HG03342 (cell line): ENCODE measurements around the gene PUS3.
"Not testable (repeated sequence)": the region's sequence is repeated elsewhere in the genome, so short reads cannot be mapped to it uniquely, and the experiment has no call there.

Experiments used
- ATAC-seq: cut with Tn5 transposase; IDR thresholded peaks from one replicate; pipeline ENCODE4 v1.9.1; 2021; ENCODE audit warnings: mild to moderate bottlenecking, moderate library complexity; ENCODE audit not compliant: unreplicated experiment

Gene PUS3

DNA sequence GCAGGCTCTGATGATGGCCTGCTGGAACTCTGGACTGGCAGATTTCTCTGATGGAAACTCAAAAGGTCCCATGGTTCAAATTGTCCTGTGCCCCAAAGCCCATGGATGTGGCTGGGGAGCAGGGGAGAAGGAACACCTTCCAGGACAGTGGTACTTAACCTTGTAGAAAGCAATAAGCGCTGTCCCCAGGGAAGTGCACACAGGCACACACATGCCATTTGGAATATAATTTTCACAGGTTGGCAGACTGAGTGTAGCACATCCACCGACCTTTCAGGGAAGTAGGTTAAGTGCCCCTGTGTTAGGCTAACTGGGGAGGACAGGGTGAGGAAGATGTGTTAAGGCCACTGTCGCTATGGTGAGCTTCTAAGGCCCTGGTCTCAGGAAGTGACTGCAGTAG lies 19.1 kb upstream of the PUS3 start:
- ATAC-seq: no peak

GRCh38 chr11:125921042-125921441 lies 18.0 kb upstream of the PUS3 start:
- ATAC-seq: no peak

- ATAC-seq: no peak
Measured at GRCh38 chr11:125918140-125918840, 15.3 kb upstream of the PUS3 start.

- ATAC-seq: no peak
Measured at GRCh38 chr11:125916683-125917347, 13.8 kb upstream of the PUS3 start.

DNA sequence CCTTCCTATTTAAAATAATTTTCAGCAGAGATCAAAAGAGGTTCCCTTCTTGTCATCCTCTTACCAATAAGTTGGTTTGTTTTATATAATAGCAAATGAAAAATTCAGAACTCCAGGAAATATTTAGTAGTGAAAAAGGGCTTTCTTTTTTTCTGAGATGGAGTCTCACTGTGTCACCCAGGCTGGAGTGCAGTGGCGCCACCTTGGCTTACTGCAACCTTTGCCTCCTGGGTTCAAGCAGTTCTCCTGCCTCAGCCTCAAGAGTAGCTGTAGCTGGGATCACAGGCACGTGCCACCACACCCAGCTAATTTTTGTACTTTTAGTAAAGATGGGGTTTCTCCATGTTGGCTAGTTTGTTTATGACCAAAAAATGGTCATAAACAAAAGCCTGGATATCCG lies 11.6 kb upstream of the PUS3 start:
- ATAC-seq: not testable (repeated sequence)

DNA sequence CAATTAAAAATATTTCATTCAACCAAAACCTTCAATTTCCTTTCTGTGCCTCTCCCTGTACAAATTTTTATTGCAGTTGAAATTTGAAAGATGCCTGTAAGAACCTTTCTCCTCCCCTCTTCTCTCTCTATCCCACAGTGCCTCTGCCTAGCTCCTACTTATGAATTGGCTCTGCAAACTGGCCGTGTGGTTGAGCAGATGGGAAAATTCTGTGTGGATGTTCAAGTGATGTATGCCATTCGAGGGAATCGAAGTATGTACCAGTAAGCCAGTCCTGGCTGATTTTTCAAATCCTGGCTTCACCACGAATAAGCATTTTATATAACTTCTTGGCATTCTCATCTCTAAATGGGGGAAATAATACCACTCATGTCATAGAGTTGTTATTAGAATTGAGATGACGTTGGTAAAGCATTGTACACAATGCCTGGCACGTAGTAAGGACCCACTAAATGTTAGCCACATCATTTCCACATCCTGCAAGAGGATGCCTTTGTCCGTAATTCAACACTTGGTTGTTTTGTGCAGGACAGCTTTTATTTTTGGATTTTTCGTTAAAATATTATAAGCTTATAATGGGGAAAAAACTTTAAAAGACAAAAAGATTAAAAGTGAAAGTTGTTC lies 7.3 kb upstream of the PUS3 start:
- no peak for ATAC-seq

DNA sequence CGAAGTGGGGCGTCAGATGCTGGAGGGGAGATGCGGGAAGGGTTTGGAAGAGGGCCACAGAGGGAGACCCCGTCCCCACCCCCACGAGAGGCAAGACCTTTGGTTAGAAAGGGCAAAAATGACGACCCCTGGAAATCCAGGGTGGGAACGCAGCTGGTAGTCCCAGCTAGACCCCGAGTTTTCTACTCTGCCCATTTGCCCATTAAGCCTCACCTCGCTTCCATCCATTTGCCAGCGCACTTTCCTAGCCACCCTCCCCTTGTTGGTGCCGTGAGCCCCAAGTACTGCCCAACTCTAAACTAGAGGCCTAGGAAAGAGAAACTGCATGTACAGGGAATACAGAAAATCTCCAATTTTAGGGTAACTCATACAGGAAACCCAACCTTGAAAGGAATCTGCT lies 1.7 kb upstream of the PUS3 start:
- no peak for ATAC-seq

DNA sequence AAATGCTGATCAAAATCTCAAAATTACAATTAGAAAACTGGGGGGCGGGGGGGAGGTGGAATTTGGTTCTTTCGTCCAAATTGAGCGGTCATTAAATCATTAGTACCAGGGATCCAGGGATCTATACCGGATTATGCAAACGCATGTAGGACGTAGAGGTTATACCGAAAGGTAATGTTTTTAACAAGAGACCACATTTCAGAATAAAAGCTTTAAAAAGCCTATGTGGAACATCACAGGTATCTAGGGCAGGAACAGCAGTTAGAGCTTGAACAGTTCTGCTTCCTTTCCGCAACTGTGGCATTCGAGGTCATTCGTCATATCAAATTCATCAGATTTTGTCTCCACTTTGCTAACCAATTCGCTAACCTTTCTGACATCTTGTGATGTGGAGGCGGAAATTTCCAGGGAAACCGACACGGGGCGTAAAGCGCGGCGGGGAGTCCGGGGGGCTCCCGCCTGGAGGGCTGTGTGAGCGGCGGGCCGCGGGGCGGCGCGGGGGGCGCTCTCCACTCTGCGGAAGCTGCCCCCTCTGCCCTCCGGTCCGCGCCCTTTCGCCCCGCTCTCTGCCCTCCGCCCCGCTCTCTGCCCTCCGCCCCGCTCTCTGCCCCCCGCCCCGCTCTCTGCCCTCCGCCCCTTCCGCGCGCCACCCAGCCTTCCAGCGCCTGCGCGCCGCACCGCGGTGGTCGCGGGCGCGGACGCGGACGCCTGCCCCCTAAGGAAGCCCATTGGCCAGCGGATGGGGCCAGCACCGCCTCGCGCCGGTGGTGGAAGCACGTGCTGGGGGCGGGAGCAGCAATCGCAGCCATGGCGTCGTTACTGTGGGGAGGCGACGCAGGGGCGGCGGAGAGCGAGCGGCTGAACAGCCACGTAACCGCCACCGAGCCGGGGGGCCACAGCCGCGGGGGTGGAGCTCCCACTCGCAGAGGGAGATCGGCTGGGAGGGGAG lies 979 bp upstream of the PUS3 start, which contains the start of gene DDX25:
Gene DDX25 (plus strand): TSS at position 798 of the 949 bp plus-strand sequence. CDS start 10 bp downstream, at position 808.
- no peak for ATAC-seq

DNA sequence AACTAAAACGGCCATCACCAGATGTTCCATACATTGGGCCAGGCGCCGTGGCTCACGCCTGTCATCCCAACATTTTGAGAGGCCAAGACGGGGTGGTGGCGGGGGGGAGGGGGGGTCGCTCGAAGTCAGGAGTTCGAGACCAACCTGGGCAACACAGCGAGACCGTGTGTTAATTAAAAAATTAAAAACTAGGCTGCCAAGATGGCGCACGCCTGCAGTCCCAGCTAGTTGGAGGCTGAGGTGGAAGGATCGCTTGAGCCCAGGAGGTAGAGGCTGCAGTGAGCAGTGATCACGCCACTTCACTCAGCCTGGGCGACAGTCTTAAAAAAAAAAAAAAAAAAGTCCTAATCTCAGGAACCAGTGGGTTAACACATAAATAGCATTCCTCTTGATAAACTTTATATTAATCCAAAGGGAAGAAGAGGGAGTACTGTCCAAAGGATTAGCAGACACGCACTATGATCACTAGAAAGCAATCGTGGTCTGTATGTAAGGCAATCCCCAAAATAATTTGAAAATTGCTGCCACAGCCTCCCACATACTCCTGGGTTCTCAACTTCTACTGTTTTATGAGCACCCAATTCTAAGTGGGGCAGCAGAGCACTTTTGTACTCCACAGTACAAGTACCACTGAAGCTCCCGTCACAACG lies 604 bp downstream of the PUS3 start:
- ATAC-seq: no peak

GRCh38 chr11:125901872-125902271 lies 1.1 kb downstream of the PUS3 start:
- no peak for ATAC-seq

DNA sequence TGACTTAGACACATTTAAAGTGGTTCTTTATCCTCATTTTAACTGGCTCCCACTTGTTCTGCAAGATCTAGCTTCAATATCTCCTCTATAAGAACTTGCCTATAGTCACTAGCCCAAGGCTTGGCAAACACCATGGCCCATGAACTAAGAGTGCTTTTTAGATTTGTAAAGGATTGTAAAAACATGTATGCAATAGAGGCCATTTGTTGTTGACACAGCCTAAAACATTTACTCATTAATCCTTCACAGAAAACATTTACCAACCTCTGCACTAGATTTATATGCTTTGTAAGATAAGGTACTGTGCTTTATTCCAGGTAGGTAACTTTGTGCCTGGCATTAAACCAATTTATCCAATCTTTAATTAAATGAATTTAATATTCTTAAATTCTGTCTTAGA lies 10.0 kb downstream of the PUS3 start:
- ATAC-seq: no peak

DNA sequence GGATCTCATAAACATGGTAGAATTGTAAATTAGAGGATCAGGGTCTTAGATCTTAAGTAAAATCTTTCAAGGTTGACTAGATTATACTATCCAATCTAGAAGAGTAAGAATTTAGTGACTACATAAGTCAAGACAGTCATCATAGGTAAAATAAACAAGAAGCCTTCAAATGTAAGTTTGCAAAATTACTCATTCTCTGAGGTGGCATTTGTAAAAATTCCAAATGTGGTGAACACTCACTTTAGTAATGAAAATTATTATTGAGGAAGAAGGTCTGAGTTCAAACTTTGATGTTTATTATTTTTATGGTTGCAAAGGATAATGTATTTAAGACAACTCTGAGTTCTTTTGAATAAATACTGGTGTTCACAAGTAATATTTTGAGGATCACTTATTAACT lies 10.9 kb downstream of the PUS3 start:
- ATAC-seq: no peak

DNA sequence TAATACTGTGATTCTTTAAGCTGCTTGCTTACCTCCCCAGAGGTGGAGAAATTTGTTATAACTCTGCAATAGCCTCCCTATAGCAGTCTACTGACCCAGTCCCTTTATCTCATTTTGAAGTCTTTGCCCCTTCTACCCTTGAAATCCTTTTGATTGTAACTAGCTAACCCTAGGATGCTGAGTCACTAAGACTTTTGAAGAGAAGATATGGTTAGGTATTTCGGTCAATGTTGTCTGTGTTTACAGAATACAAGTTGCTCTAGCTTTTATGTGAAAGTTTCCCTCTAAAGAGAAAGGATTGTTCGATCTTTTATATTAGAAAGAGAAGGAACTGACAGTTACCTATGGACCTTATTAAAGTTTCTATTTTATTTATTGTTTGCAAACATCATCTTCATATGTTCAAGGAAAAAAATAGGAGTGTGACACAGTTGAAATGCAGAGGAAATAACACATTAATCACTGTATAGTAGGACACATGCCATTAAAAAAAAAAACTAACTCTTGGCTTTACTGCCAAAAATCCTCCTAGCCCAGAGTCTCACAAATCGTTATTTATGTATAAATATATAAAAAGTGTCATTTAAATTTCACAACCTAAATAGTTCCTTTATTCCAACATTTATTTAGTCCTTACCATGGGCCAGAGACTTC lies 12.4 kb downstream of the PUS3 start:
- ATAC-seq: no peak

- peak; percentile 88 for ATAC-seq
Measured at GRCh38 chr11:125887373-125888324, 15.4 kb downstream of the PUS3 start, which contains the start of gene HYLS1. HYLS1 (plus strand) TSS chr11:125887668; CDS start chr11:125899369, 11,701 bp downstream.

- peak; percentile 27 for ATAC-seq
Measured at GRCh38 chr11:125886997-125887372, 16.0 kb downstream of the PUS3 start.

- no peak for ATAC-seq
Measured at GRCh38 chr11:125883375-125883774, 19.6 kb downstream of the PUS3 start.

DNA sequence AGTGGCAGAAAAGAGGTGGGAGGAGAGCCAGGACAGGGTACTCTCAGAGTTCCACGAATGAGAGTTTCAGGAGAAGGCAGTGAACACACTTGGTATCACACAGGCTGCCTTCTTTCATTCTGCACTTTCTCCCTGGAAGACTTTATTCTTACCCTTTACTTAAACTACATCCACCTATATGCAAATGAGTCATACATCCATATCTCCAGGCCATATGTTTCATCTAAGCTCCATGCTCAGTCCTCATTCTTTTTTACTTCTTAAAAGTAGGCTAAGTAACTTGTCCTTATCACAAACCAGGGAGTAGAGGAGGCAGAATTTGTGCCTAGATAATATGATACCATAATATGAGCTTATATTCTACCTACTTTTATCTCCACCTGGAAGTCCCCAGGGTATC lies 21.7 kb downstream of the PUS3 start:
- no peak for ATAC-seq

DNA sequence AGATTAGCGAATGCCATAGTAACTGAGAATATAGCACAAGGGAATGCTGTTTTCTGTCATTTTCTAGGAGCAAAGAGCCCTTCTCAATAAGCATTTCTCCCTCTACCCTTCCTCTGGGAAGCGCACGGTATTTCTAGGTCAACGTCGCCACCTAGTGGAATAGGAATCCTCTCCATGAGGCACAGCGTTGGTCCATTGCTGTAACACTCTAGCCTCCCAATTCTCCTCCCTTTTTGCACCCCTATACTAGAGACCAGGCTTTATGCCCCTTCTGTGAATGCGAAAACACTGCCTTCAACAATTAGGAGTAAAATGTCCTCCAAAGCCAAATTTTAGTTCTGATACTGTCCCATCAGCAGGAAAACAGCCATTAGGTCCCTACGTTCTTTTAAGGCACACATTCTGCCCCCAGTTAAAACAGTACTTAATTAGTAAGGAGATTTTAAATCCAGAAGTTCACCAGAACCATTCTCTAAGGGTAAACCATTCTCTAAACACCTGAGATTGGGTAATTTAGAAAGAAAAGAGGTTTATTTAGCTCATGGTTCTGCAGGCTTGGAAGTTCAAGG lies 28.4 kb downstream of the PUS3 start:
- peak; percentile 78 for ATAC-seq
